SK-N-SH treated with all-trans-retinoic acid at 6 μM for 48 hours (cell line): ENCODE results near the gene PTRH2.

Source experiments
- ATAC-seq: fragments of 200-7000 bp; cut with Tn5 transposase; 3 replicates; pipeline ENCODE4 v1.9.1; 2020; ENCODE audit warnings: mild to moderate bottlenecking, moderate library complexity
- ARNTL ChIP-seq: fragments of 450-650 bp; formaldehyde crosslinking; IDR thresholded peaks from 2 replicates; pipeline ENCODE4 v1.5.0; 2020; ENCODE audit warnings: low read depth, mild to moderate bottlenecking, moderate library complexity, borderline replicate concordance
- BACH2 ChIP-seq: fragments of 250-450 bp; sonication (Bioruptor Pico); IDR thresholded peaks from 2 replicates; pipeline ENCODE4 v1.9.0; 2021; ENCODE audit warnings: mild to moderate bottlenecking, borderline replicate concordance
- CSDC2 ChIP-seq: fragments of 250-450 bp; sonication (Bioruptor Pico); IDR thresholded peaks from 2 replicates; pipeline ENCODE4 v1.5.0; 2020; ENCODE audit warnings: mild to moderate bottlenecking, moderate library complexity
- ESRRG ChIP-seq: fragments of 250-450 bp; sonication (Bioruptor Pico); IDR thresholded peaks from 2 replicates; pipeline ENCODE4 v1.6.1; 2021; ENCODE audit warnings: mild to moderate bottlenecking
- GLIS3 ChIP-seq: fragments of 250-450 bp; sonication (Bioruptor Pico); IDR thresholded peaks from 2 replicates; pipeline ENCODE4 v1.5.0; 2020; ENCODE audit warnings: mild to moderate bottlenecking, moderate library complexity
- OSR1 ChIP-seq: fragments of 250-450 bp; sonication (Bioruptor Pico); IDR thresholded peaks from 2 replicates; pipeline ENCODE4 v1.8.0; 2022; ENCODE audit warnings: moderate library complexity, mild to moderate bottlenecking, inconsistent platforms
- PATZ1 ChIP-seq: fragments of 250-450 bp; sonication (Bioruptor Pico); IDR thresholded peaks from 2 replicates; pipeline ENCODE4 v1.8.0; 2020; ENCODE audit warnings: mild to moderate bottlenecking, moderate library complexity, borderline replicate concordance
- POU6F1 ChIP-seq: fragments of 250-450 bp; sonication (Bioruptor Pico); IDR thresholded peaks from 2 replicates; pipeline ENCODE4 v1.8.0; 2021; ENCODE audit warnings: low read depth, mild to moderate bottlenecking, moderate library complexity, borderline replicate concordance
- PPARA ChIP-seq: fragments of 250-450 bp; sonication (Bioruptor Pico); IDR thresholded peaks from 2 replicates; pipeline ENCODE4 v1.5.0; 2020; ENCODE audit warnings: mild to moderate bottlenecking, borderline replicate concordance
- RARB ChIP-seq: fragments of 250-450 bp; sonication (Bioruptor Pico); IDR thresholded peaks from 2 replicates; pipeline ENCODE4 v1.8.0; 2021; ENCODE audit warnings: mild to moderate bottlenecking, moderate library complexity
- SNAI2 ChIP-seq: fragments of 250-450 bp; sonication (Bioruptor Pico); IDR thresholded peaks from 2 replicates; pipeline ENCODE4 v1.5.0; 2020; ENCODE audit warnings: mild to moderate bottlenecking, moderate library complexity
- TCF4 ChIP-seq: fragments of 250-450 bp; sonication (Bioruptor Pico); IDR thresholded peaks from 2 replicates; pipeline ENCODE4 v1.8.0; 2021; ENCODE audit warnings: mild to moderate bottlenecking, moderate library complexity, borderline replicate concordance
- TOX ChIP-seq: fragments of 250-450 bp; sonication (Bioruptor Pico); IDR thresholded peaks from 2 replicates; pipeline ENCODE4 v1.8.0; 2021; ENCODE audit warnings: mild to moderate bottlenecking, moderate library complexity, borderline replicate concordance
- ZC3H10 ChIP-seq: fragments of 250-450 bp; sonication (Bioruptor Pico); IDR thresholded peaks from 2 replicates; pipeline ENCODE4 v1.5.1; 2021; ENCODE audit warnings: mild to moderate bottlenecking, moderate library complexity
- ZFP3 ChIP-seq: fragments of 250-450 bp; sonication (Bioruptor Pico); IDR thresholded peaks from 2 replicates; pipeline ENCODE4 v1.5.0; 2020; ENCODE audit warnings: mild to moderate bottlenecking, moderate library complexity
- ZFP30 ChIP-seq: fragments of 450-650 bp; formaldehyde crosslinking; IDR thresholded peaks from 2 replicates; pipeline ENCODE4 v1.5.0; 2022; ENCODE audit warnings: mild to moderate bottlenecking, moderate library complexity
- ZNF565 ChIP-seq: fragments of 450-650 bp; formaldehyde crosslinking; conservative IDR thresholded peaks from 2 replicates; pipeline ENCODE4 v1.5.0; 2020; ENCODE audit warnings: low read depth, mild to moderate bottlenecking, moderate library complexity
- ZNF70 ChIP-seq: fragments of 450-650 bp; formaldehyde crosslinking; IDR thresholded peaks from 2 replicates; pipeline ENCODE4 v1.5.0; 2020; ENCODE audit warnings: mild to moderate bottlenecking, moderate library complexity
- ZNF8 ChIP-seq: fragments of 450-650 bp; formaldehyde crosslinking; IDR thresholded peaks from 2 replicates; pipeline ENCODE4 v1.5.0; 2020; ENCODE audit warnings: mild to moderate bottlenecking, moderate library complexity
- TF ChIP-seq, protein P1 (sequence below): fragments of 250-450 bp; sonication (Bioruptor Pico); IDR thresholded peaks from 2 replicates; pipeline ENCODE4 v1.5.1; 2020; ENCODE audit warnings: low read depth, mild to moderate bottlenecking, moderate library complexity
- TF ChIP-seq, protein P2 (sequence below): fragments of 250-450 bp; sonication (Bioruptor Pico); IDR thresholded peaks from 2 replicates; pipeline ENCODE4 v1.5.1; 2021; ENCODE audit warnings: mild to moderate bottlenecking, moderate library complexity

Gene PTRH2

GRCh38 chr17:59730268-59730834 lies 23.1 kb upstream of the PTRH2 start:
- ATAC-seq = no peak
- TF ChIP-seq SNAI2 (CRISPR knock-in tag) (no peak), TOX (CRISPR knock-in tag) (no peak), BACH2 (CRISPR knock-in tag) (no peak), OSR1 (CRISPR knock-in tag) (no peak), ARNTL (CRISPR knock-in tag) (no peak), ZFP30 (CRISPR knock-in tag) (no peak), ESRRG (CRISPR knock-in tag) (no peak), PATZ1 (CRISPR knock-in tag) (no peak), CSDC2 (CRISPR knock-in tag) (no peak), ZC3H10 (CRISPR knock-in tag) (no peak), ZNF70 (CRISPR knock-in tag) (no peak), PPARA (no peak), TCF4 (CRISPR knock-in tag) (no peak), ZNF8 (CRISPR knock-in tag) (no peak), RARB (CRISPR knock-in tag) (no peak)
- TF ChIP-seq, protein P1, sequence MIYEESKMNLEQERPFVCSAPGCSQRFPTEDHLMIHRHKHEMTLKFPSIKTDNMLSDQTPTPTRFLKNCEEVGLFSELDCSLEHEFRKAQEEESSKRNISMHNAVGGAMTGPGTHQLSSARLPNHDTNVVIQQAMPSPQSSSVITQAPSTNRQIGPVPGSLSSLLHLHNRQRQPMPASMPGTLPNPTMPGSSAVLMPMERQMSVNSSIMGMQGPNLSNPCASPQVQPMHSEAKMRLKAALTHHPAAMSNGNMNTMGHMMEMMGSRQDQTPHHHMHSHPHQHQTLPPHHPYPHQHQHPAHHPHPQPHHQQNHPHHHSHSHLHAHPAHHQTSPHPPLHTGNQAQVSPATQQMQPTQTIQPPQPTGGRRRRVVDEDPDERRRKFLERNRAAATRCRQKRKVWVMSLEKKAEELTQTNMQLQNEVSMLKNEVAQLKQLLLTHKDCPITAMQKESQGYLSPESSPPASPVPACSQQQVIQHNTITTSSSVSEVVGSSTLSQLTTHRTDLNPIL (CRISPR knock-in tag) = no peak
- TF ChIP-seq, protein P2, sequence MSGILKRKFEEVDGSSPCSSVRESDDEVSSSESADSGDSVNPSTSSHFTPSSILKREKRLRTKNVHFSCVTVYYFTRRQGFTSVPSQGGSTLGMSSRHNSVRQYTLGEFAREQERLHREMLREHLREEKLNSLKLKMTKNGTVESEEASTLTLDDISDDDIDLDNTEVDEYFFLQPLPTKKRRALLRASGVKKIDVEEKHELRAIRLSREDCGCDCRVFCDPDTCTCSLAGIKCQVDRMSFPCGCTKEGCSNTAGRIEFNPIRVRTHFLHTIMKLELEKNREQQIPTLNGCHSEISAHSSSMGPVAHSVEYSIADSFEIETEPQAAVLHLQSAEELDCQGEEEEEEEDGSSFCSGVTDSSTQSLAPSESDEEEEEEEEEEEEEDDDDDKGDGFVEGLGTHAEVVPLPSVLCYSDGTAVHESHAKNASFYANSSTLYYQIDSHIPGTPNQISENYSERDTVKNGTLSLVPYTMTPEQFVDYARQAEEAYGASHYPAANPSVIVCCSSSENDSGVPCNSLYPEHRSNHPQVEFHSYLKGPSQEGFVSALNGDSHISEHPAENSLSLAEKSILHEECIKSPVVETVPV (CRISPR knock-in tag) = no peak

DNA sequence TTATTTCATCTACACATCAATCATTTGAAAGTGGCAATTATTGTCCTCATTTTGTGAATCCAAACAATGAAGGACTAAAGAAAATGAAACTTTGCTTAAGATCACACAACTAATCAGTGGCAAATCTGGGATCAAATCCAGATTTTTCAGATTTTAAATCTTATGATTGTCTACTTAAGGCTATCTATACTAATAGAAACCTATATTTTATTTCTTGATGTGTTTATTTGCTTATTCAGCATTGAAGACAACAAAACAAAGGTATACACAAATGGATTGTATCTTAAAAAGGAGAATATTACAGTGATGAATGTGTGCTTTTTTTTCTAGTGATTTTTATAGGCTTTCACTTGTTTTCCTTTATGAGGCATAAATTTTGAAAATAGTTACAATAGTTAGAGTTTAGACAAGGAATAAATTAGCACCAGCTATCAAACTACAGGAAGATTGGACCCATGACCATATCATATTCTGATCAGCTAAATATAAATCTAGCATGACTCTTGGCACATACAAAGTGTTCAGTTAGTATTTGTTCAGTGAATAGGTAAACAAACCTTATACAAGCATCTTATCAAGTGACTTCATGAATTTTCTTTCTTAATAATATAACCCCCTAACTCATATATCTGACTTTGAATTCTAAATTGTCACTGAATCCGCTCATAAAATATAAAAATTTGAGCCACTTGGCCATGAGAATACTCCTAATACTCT lies 20.7 kb upstream of the PTRH2 start:
- ATAC-seq = no peak
- TF ChIP-seq ZNF8 (CRISPR knock-in tag) (no peak), ZFP30 (CRISPR knock-in tag) (no peak), ARNTL (CRISPR knock-in tag) (no peak), OSR1 (CRISPR knock-in tag) (no peak), ZNF565 (CRISPR knock-in tag) (no peak), TOX (CRISPR knock-in tag) (no peak), RARB (CRISPR knock-in tag) (no peak), ESRRG (CRISPR knock-in tag) (no peak), CSDC2 (CRISPR knock-in tag) (no peak), POU6F1 (no peak), ZNF70 (CRISPR knock-in tag) (no peak), SNAI2 (CRISPR knock-in tag) (no peak), ZFP3 (CRISPR knock-in tag) (no peak), GLIS3 (CRISPR knock-in tag) (no peak), PPARA (no peak), PATZ1 (CRISPR knock-in tag) (no peak), TCF4 (CRISPR knock-in tag) (no peak)
- TF ChIP-seq, protein P1 (CRISPR knock-in tag) = no peak
- TF ChIP-seq, protein P2 (CRISPR knock-in tag) = no peak
